Measurements from ENCODE around the gene XXYLT1.

The XXYLT1 gene

GRCh38 chr3:195251336-195252065, 19.5 kb downstream of the XXYLT1 start:
- H3K27me3 ChIP-seq: no peaks in the 10 kb centered on the region
- no peaks in the 10 kb centered on the region for H3K9me3 ChIP-seq
- H3K27ac ChIP-seq: no peak overlapping the region
- intact Hi-C loops (cut with DNase I; ENCODE audit: low total_unique reads): no loop called here
- peaks cover 0 to under 1% (median 0%) of the 10 kb centered on the region in 3 donors for H3K36me3 ChIP-seq
- TF ChIP-seq, protein P1, sequence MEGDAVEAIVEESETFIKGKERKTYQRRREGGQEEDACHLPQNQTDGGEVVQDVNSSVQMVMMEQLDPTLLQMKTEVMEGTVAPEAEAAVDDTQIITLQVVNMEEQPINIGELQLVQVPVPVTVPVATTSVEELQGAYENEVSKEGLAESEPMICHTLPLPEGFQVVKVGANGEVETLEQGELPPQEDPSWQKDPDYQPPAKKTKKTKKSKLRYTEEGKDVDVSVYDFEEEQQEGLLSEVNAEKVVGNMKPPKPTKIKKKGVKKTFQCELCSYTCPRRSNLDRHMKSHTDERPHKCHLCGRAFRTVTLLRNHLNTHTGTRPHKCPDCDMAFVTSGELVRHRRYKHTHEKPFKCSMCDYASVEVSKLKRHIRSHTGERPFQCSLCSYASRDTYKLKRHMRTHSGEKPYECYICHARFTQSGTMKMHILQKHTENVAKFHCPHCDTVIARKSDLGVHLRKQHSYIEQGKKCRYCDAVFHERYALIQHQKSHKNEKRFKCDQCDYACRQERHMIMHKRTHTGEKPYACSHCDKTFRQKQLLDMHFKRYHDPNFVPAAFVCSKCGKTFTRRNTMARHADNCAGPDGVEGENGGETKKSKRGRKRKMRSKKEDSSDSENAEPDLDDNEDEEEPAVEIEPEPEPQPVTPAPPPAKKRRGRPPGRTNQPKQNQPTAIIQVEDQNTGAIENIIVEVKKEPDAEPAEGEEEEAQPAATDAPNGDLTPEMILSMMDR (IDR thresholded peaks at IDR 0.05): no peak
- peak in 1 of 2 donors; percentile 57 for DNase-seq
- peaks cover 0 to 11% (median 0%) of the 10 kb centered on the region in 4 donors for H3K4me1 ChIP-seq
- no peak overlapping the region for H3K4me3 ChIP-seq

- H3K27ac ChIP-seq: no peak overlapping the region
- peaks cover 0 to 3% (median 0%) of the 10 kb centered on the region in 4 donors for H3K4me1 ChIP-seq
- no peaks in the 10 kb centered on the region for H3K9me3 ChIP-seq
- no peaks in the 10 kb centered on the region for H3K27me3 ChIP-seq
- no peak overlapping the region for H3K4me3 ChIP-seq
- intact Hi-C loops (cut with DNase I; ENCODE audit: low total_unique reads): no loop called here
- TF ChIP-seq, protein P1 (IDR thresholded peaks at IDR 0.05): no peak
- H3K36me3 ChIP-seq: peaks cover 0 to 4% (median 0%) of the 10 kb centered on the region in 3 donors
- DNase-seq: peak in 1 of 2 donors; percentile 61
These were observed 20.3 kb downstream of the XXYLT1 start for GRCh38 chr3:195250473-195251251.

- Histone ChIP-seq H3K4me3 (no peak overlapping the region), H3K4me1 (no peaks in the 10 kb centered on the region), H3K36me3 (peaks cover 0 to 4% (median 0%) of the 10 kb centered on the region in 3 donors), H3K9me3 (no peaks in the 10 kb centered on the region), H3K27ac (no peak overlapping the region), H3K27me3 (no peaks in the 10 kb centered on the region)
- intact Hi-C loops (cut with DNase I; ENCODE audit: low total_unique reads): no loop called here
- DNase-seq: peak in 1 of 2 donors; percentile 31
- TF ChIP-seq, protein P1 (IDR thresholded peaks at IDR 0.05): no peak
These were observed 21.0 kb downstream of the XXYLT1 start for GRCh38 chr3:195249858-195250464.

GRCh38 chr3:195249057-195249770, 21.7 kb downstream of the XXYLT1 start:
- H3K36me3 ChIP-seq: peaks cover 0 to 4% (median 0%) of the 10 kb centered on the region in 3 donors
- H3K27ac ChIP-seq: no peak overlapping the region
- peak in 1 of 2 donors; percentile 58 for DNase-seq
- H3K4me3 ChIP-seq: no peak overlapping the region
- no peaks in the 10 kb centered on the region for H3K27me3 ChIP-seq
- H3K4me1 ChIP-seq: no peaks in the 10 kb centered on the region
- H3K9me3 ChIP-seq: no peaks in the 10 kb centered on the region
- intact Hi-C loops (cut with DNase I; ENCODE audit: low total_unique reads): no loop called here
- TF ChIP-seq, protein P1 (IDR thresholded peaks at IDR 0.05): no peak

GRCh38 chr3:195248281-195248680, 22.7 kb downstream of the XXYLT1 start:
- no peaks in the 10 kb centered on the region for H3K4me1 ChIP-seq
- intact Hi-C loops (cut with DNase I; ENCODE audit: low total_unique reads): no loop called here
- H3K4me3 ChIP-seq: no peak overlapping the region
- peak in 1 of 2 donors; percentile 7 for DNase-seq
- H3K27ac ChIP-seq: no peak overlapping the region
- peaks cover 0 to 4% (median 0%) of the 10 kb centered on the region in 3 donors for H3K36me3 ChIP-seq
- no peaks in the 10 kb centered on the region for H3K27me3 ChIP-seq
- TF ChIP-seq, protein P1 (IDR thresholded peaks at IDR 0.05): no peak
- no peaks in the 10 kb centered on the region for H3K9me3 ChIP-seq

Data from tibial artery (tissue), 4 donors.